ENCODE measurements around the gene ACTC1. TPM values are rescaled to one million over a fixed set of nuclear protein-coding genes. Genes with fewer than 3 reads are reported as not detected.

The ACTC1 gene
- total RNA-seq, 3 donors from 2014 or later: 0.15 to 1.6 TPM; not detected in 1

GRCh38 chr15:34793071-34793470, 2.3 kb downstream of the ACTC1 start:
- intact Hi-C loops (cut with DNase I; ENCODE audit: low total_unique reads): no loop called here
- Histone ChIP-seq H3K27me3 (peaks cover 4 to 53% of the 10 kb centered on the region in 2 donors), H3K9me3 (no peaks in the 10 kb centered on the region), H3K4me3 (no peak overlapping the region), H3K4me1 (no peaks in the 10 kb centered on the region), H3K27ac (no peak overlapping the region), H3K36me3 (no peaks in the 10 kb centered on the region)
- TF ChIP-seq POLR2AphosphoS5 (IDR thresholded peaks at IDR 0.05): no peak
- TF ChIP-seq CTCF (IDR thresholded peaks at IDR 0.05): no peak
- TF ChIP-seq POLR2A (IDR thresholded peaks at IDR 0.05): no peak
- DNase-seq (ENCODE audit: low spot score in 2 of 2): no peak

GRCh38 chr15:34791701-34792100, 3.6 kb downstream of the ACTC1 start:
- Histone ChIP-seq H3K27ac (no peak overlapping the region), H3K4me3 (no peak overlapping the region), H3K27me3 (peaks cover 4 to 50% of the 10 kb centered on the region in 2 donors), H3K36me3 (no peaks in the 10 kb centered on the region), H3K9me3 (no peaks in the 10 kb centered on the region), H3K4me1 (no peaks in the 10 kb centered on the region)
- no peak for DNase-seq (ENCODE audit: low spot score in 2 of 2)
- intact Hi-C loops (cut with DNase I; ENCODE audit: low total_unique reads): no loop called here
- no peak for TF ChIP-seq CTCF (IDR thresholded peaks at IDR 0.05)
- TF ChIP-seq POLR2AphosphoS5 (IDR thresholded peaks at IDR 0.05): no peak
- TF ChIP-seq POLR2A (IDR thresholded peaks at IDR 0.05): no peak

- peaks cover 0 to 37% of the 10 kb centered on the region in 2 donors for H3K27me3 ChIP-seq
- DNase-seq (ENCODE audit: low spot score in 2 of 2): no peak
- H3K9me3 ChIP-seq: no peaks in the 10 kb centered on the region
- no peak overlapping the region for H3K4me3 ChIP-seq
- intact Hi-C loops (cut with DNase I; ENCODE audit: low total_unique reads): no loop called here
- no peak overlapping the region for H3K27ac ChIP-seq
- no peaks in the 10 kb centered on the region for H3K4me1 ChIP-seq
- TF ChIP-seq POLR2AphosphoS5 (IDR thresholded peaks at IDR 0.05) (no peak), POLR2A (IDR thresholded peaks at IDR 0.05) (no peak), CTCF (IDR thresholded peaks at IDR 0.05) (no peak)
- no peaks in the 10 kb centered on the region for H3K36me3 ChIP-seq
Observed at GRCh38 chr15:34790121-34790520, 5.2 kb downstream of the ACTC1 start.

GRCh38 chr15:34789326-34789725, 6.0 kb downstream of the ACTC1 start:
- no peaks in the 10 kb centered on the region for H3K4me1 ChIP-seq
- peaks cover 0 to 29% of the 10 kb centered on the region in 2 donors for H3K27me3 ChIP-seq
- H3K4me3 ChIP-seq: no peak overlapping the region
- no peak for TF ChIP-seq POLR2AphosphoS5 (IDR thresholded peaks at IDR 0.05)
- TF ChIP-seq POLR2A (IDR thresholded peaks at IDR 0.05): no peak
- TF ChIP-seq CTCF (IDR thresholded peaks at IDR 0.05): no peak
- no peaks in the 10 kb centered on the region for H3K9me3 ChIP-seq
- no peak for DNase-seq (ENCODE audit: low spot score in 2 of 2)
- no peak overlapping the region for H3K27ac ChIP-seq
- no peaks in the 10 kb centered on the region for H3K36me3 ChIP-seq
- intact Hi-C loops (cut with DNase I; ENCODE audit: low total_unique reads): no loop called here

- no peaks in the 10 kb centered on the region for H3K4me1 ChIP-seq
- no peak for TF ChIP-seq POLR2A (IDR thresholded peaks at IDR 0.05)
- TF ChIP-seq CTCF (IDR thresholded peaks at IDR 0.05): no peak
- TF ChIP-seq POLR2AphosphoS5 (IDR thresholded peaks at IDR 0.05): no peak
Observed at GRCh38 chr15:34786206-34786605, 9.1 kb downstream of the ACTC1 start.

More at GRCh38 chr15:34786206-34786605, 9.1 kb downstream of the ACTC1 start:
- H3K27ac ChIP-seq: no peak overlapping the region
- H3K36me3 ChIP-seq: no peaks in the 10 kb centered on the region
- no peak overlapping the region for H3K4me3 ChIP-seq
- intact Hi-C loops (cut with DNase I; ENCODE audit: low total_unique reads): no loop called here
- no peak for DNase-seq (ENCODE audit: low spot score in 2 of 2)
- H3K27me3 ChIP-seq: peaks cover 0 to 10% of the 10 kb centered on the region in 2 donors
- peaks cover 0 to under 1% of the 10 kb centered on the region in 2 donors for H3K9me3 ChIP-seq
